Keratinocyte (primary cell): ENCODE measurements around the gene LRRN4. TPM values are rescaled to one million over a fixed set of nuclear protein-coding genes. Genes with fewer than 3 reads are reported as not detected.

Source experiments
- DNase-seq: peaks from one replicate; pipeline ENCODE4 v3.0.0-alpha.2; 2011; ENCODE audit warnings: low read depth, missing footprints, low spot score
- FAIRE-seq: peaks from 2 replicates; lab custom pipeline; 2011; peaks lifted over from hg19 to GRCh38; lab: Jason Lieb, UNC
- H2AFZ ChIP-seq: 2 replicates; pipeline ENCODE4 v1.6.0; 2012; ENCODE audit warnings: low read length, control low read depth, inconsistent platforms; ENCODE audit not compliant: control insufficient read depth
- H3K27ac ChIP-seq: 2 replicates; pipeline ENCODE4 v1.5.1; 2011; ENCODE audit warnings: low read length; ENCODE audit not compliant: control insufficient read depth, insufficient read depth
- H3K27me3 ChIP-seq: 3 replicates; pipeline ENCODE4 v1.6.0; 2011; ENCODE audit warnings: low read length; ENCODE audit not compliant: control insufficient read depth, insufficient read depth; ENCODE audit errors: extremely low read depth
- H3K36me3 ChIP-seq, 2 experiments: 2 replicates in 1 of 2; 3 replicates in 1 of 2; pipeline ENCODE4 v1.5.1; 2011; ENCODE audit warnings: low read length in 2 of 2, mild to moderate bottlenecking in 1 of 2; ENCODE audit not compliant: control insufficient read depth in 2 of 2, insufficient read depth in 2 of 2; ENCODE audit errors: extremely low read depth in 1 of 2
- H3K4me1 ChIP-seq: 3 replicates; pipeline ENCODE4 v1.5.1; 2011; ENCODE audit warnings: low read length; ENCODE audit not compliant: control insufficient read depth, insufficient read depth; ENCODE audit errors: extremely low read depth
- H3K4me2 ChIP-seq: 3 replicates; pipeline ENCODE4 v1.6.0; 2011; ENCODE audit warnings: low read depth, low read length; ENCODE audit not compliant: control insufficient read depth, insufficient read depth; ENCODE audit errors: extremely low read depth
- H3K4me3 ChIP-seq, 3 experiments: fragments of 200-600 bp in 1 of 3; sonication (generic) in 1 of 3; 2 replicates in 2 of 3; 3 replicates in 1 of 3; pipeline ENCODE4 v1.5.1; 2011 to 2016; ENCODE audit warnings: low read length in 3 of 3, mild to moderate bottlenecking in 3 of 3, control low read depth in 2 of 3, inconsistent platforms in 1 of 3, low read depth in 1 of 3, mixed read lengths in 1 of 3, mixed run types in 1 of 3, moderate library complexity in 1 of 3; ENCODE audit not compliant: control insufficient read depth in 2 of 3, insufficient read depth in 2 of 3; ENCODE audit errors: extremely low read depth in 1 of 3
- H3K79me2 ChIP-seq: 2 replicates; pipeline ENCODE4 v1.6.0; 2012; ENCODE audit warnings: low read length; ENCODE audit not compliant: control insufficient read depth, insufficient read depth
- H3K9ac ChIP-seq: 3 replicates; pipeline ENCODE4 v1.6.0; 2011; ENCODE audit warnings: low read length; ENCODE audit not compliant: control insufficient read depth, insufficient read depth; ENCODE audit errors: extremely low read depth
- H3K9me1 ChIP-seq: 3 replicates; pipeline ENCODE4 v1.6.0; 2011; ENCODE audit warnings: low read length; ENCODE audit not compliant: control insufficient read depth, insufficient read depth; ENCODE audit errors: extremely low read depth
- H3K9me3 ChIP-seq: 2 replicates; pipeline ENCODE4 v1.5.1; 2012; ENCODE audit warnings: low read depth, low read length; ENCODE audit not compliant: control insufficient read depth
- H4K20me1 ChIP-seq: 3 replicates; pipeline ENCODE4 v1.6.0; 2011; ENCODE audit warnings: low read length; ENCODE audit not compliant: control insufficient read depth, insufficient read depth; ENCODE audit errors: extremely low read depth
- CTCF ChIP-seq, 3 experiments: IDR thresholded peaks in 1 of 3; conservative IDR thresholded peaks in 1 of 3; optimal IDR thresholded peaks in 1 of 3; 2 replicates in 2 of 3; 3 replicates in 1 of 3; pipeline versions ENCODE3 to v1.5.1; 2011; ENCODE audit warnings: low read length in 3 of 3, mild to moderate bottlenecking in 3 of 3, moderate library complexity in 2 of 3, control low read depth in 1 of 3, inconsistent platforms in 1 of 3; ENCODE audit not compliant: insufficient read depth in 2 of 3; ENCODE audit errors: extremely low read depth in 1 of 3
- EZH2 ChIP-seq: IDR thresholded peaks from one replicate; pipeline ENCODE4 v1.6.1; 2012; ENCODE audit warnings: inconsistent platforms, mild to moderate bottlenecking, low read length, moderate library complexity
- dilution Hi-C: fragments of 300-500 bp; cut with MboI; formaldehyde crosslinking; loops from one replicate; pipeline ENCODE4 v1.7.0; 2020; ENCODE audit warnings: low sequenced_read_pairs; ENCODE audit not compliant: extremely low pct_ligation_motif_present
- polyA plus RNA-seq, 5 experiments: library from polyadenylated mRNA; depleted of rRNA in 3 of 5; stranded (reverse) in 3 of 5; stranded (forward) in 1 of 5; unstranded in 1 of 5; fragments of >200 nt; gene quantifications; 1 replicate in 1 of 5; 2 replicates in 3 of 5; 3 replicates in 1 of 5; pipeline versions ENCODE4 v1.2.1 to v1.2.3, GENCODE V29; 2011 to 2012; ENCODE audit warnings: missing spikeins in 2 of 5, low read depth in 1 of 5, low replicate concordance in 1 of 5

The LRRN4 gene
- polyA plus RNA-seq, 1 donor (not counting 4 experiments of a cell fraction or from before 2014, with no cell fraction given) = 0.14 TPM

- no peak for TF ChIP-seq EZH2
- TF ChIP-seq CTCF (optimal IDR thresholded peaks at IDR 0.05 in 1 of 3, IDR thresholded peaks at IDR 0.05 in 1 of 3, conservative IDR thresholded peaks at IDR 0.05 in 1 of 3; ENCODE audit: extremely low read depth in 1 of 3, insufficient read depth in 2 of 3, low read length in 3 of 3) = no peak
- FAIRE-seq (no peak), DNase-seq (no peak)
- Histone ChIP-seq H3K9me1 (no peaks in the 10 kb centered on the region), H3K4me2 (peak overlapping the region; percentile 6), H4K20me1 (no peaks in the 10 kb centered on the region), H3K9me3 (no peaks in the 10 kb centered on the region), H3K4me3 (no peak overlapping the region), H2AFZ (no peak overlapping the region), H3K9ac (no peak overlapping the region), H3K27me3 (no peaks in the 10 kb centered on the region), H3K27ac (peak overlapping the region; percentile 22), H3K79me2 (peaks cover 28% of the 10 kb centered on the region), H3K4me1 (peaks cover 11% of the 10 kb centered on the region), H3K36me3 (peaks cover 20 to 32% of the 10 kb centered on the region in 2 experiments)
- dilution Hi-C loops = no loop called here
These were observed 47.5 kb upstream of the LRRN4 start for GRCh38 chr20:6101346-6101745.

GRCh38 chr20:6100246-6100645 is 46.4 kb upstream of the LRRN4 start:
- Histone ChIP-seq H3K36me3 (peaks cover 21 to 31% of the 10 kb centered on the region in 2 experiments), H3K9me1 (no peaks in the 10 kb centered on the region), H3K27me3 (no peaks in the 10 kb centered on the region), H3K4me1 (peaks cover 11% of the 10 kb centered on the region), H3K27ac (no peak overlapping the region), H3K79me2 (peaks cover 24% of the 10 kb centered on the region), H3K4me3 (no peak overlapping the region), H2AFZ (no peak overlapping the region), H3K9ac (no peak overlapping the region), H3K4me2 (no peak overlapping the region), H3K9me3 (no peaks in the 10 kb centered on the region), H4K20me1 (no peaks in the 10 kb centered on the region)
- no peak for DNase-seq
- TF ChIP-seq EZH2 (no peak), CTCF (optimal IDR thresholded peaks at IDR 0.05 in 1 of 3, IDR thresholded peaks at IDR 0.05 in 1 of 3, conservative IDR thresholded peaks at IDR 0.05 in 1 of 3; ENCODE audit: extremely low read depth in 1 of 3, insufficient read depth in 2 of 3, low read length in 3 of 3) (no peak)
- dilution Hi-C loops = no loop called here
- FAIRE-seq = no peak
